ENCODE data around the gene IFT81. TPM values are rescaled to one million over a fixed set of nuclear protein-coding genes. Genes with fewer than 3 reads are reported as not detected.
A peak's percentile ranks its signal among the peaks of the same experiment; 100 is the strongest.

Gene IFT81
- polyA plus RNA-seq, 2 of the 4 experiments (the other 2 are of a cell fraction), result 40.7 to 73.4 TPM

DNA sequence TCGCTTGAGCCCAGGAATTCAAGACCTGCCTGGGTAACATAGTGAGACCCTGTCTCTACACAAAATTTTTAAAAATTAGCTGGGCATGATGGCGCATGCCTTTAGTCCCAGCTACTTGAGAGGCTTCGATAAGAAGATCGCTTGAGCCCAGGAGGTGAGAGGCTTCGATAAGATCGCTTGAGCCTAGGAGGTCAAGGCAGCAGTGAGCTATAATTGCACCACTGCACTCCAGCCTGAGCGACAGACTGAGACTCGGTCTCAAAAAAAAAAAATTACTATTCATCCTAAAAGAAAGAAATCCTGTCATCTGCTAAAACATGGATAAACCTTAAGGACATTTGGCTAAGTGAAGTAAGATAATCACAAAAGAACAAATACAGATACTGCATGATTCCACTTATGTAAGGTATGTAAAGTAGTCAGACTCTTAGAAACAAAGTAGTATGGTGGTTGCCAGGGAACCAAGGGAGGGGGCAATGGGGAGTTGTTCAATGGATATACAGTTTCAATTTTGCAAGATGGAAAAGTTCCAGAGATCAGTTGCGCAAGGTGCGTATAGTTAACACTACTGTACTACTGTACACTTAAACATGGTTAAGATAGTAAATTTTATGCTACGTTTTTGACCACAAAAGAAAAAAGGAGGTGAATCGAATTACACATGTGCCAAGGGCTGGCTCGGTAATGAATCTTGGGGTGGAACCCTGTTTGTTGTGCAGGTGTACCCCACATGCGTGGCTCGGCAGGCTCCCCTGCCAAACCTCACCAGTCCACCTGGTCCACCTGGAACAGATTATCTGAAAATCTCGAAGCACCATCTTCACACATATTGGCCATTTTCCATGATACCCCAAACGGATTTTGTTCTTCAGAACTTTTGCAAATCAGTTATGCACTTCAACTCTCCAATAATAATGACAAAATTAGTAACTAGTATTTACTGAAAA lies 138.6 kb downstream of the IFT81 start:
- Histone ChIP-seq H3K9me3 (no peaks in the 10 kb centered on the region), H3K4me1 (peaks cover 27% of the 10 kb centered on the region), H3K27ac (peak overlapping the region in 1 of 2 experiments; percentile 9; a peak in 3 of 6 replicates), H3K4me2 (no peak overlapping the region), H3K4me3 (no peak overlapping the region)
- DNase-seq (ENCODE audit: low read depth in 1 of 2, low spot score in 1 of 2) (no peak), ATAC-seq (peak in 1 of 2 experiments; percentile 6; a peak in 2 of 6 replicates), FAIRE-seq (no peak)
- ChIA-PET POLR2A (no interaction called here), CTCF (interaction anchor here (0.7 to 3.0 kb wide), 4 partner anchors 8 to 62 kb away, joined by 3 to 8 read pairs (median 3); no protein-coding TSS in a partner anchor)
- WGBS (ENCODE audit: missing lambda C conversion rate), result 85% methylated on average over 17 of the region's 17 CpGs
- TF ChIP-seq CEBPB (IDR thresholded peaks at IDR 0.05) (peak; percentile 65 to 83; a peak in 3 of 4 replicates), BCL3 (IDR thresholded peaks at IDR 0.05) (no peak)

- FAIRE-seq (no peak), DNase-seq (ENCODE audit: low read depth in 1 of 2, low spot score in 1 of 2) (no peak), ATAC-seq (no peak)
- peak overlapping the region; percentile 97 to 99 for H3K27ac ChIP-seq
- H3K4me1 ChIP-seq, result peaks cover 62% of the 10 kb centered on the region
- TF ChIP-seq RARB (CRISPR knock-in tag; IDR thresholded peaks at IDR 0.05) (no peak), SMC3 (IDR thresholded peaks at IDR 0.05) (no peak), FOSL2 (IDR thresholded peaks at IDR 0.05) (no peak), FOSL2 (CRISPR knock-in tag; IDR thresholded peaks at IDR 0.05) (no peak), BCL3 (IDR thresholded peaks at IDR 0.05) (no peak), USF2 (IDR thresholded peaks at IDR 0.05) (peak; percentile 43), ZSCAN20 (CRISPR knock-in tag; IDR thresholded peaks at IDR 0.05) (no peak), HOXB13 (CRISPR knock-in tag; IDR thresholded peaks at IDR 0.05; ENCODE audit: low read depth) (0 out of 2 replicates have a peak, but pooled peaks have one; percentile 16), RNF2 (IDR thresholded peaks at IDR 0.05; ENCODE audit: borderline replicate concordance, low read depth) (no peak), EHF (CRISPR knock-in tag; IDR thresholded peaks at IDR 0.05) (no peak), HEYL (CRISPR knock-in tag; IDR thresholded peaks at IDR 0.05) (no peak), HDAC2 (IDR thresholded peaks at IDR 0.05) (no peak), FOSB (CRISPR knock-in tag; IDR thresholded peaks at IDR 0.05) (no peak)
- peak overlapping the region; percentile 77 for H3K4me2 ChIP-seq
- POLR2A ChIA-PET, result interaction anchor here (1.0 to 1.8 kb wide), 3 partner anchors 13 to 19 kb away, joined by 3 to 13 read pairs (median 6); partner anchors contain the start of gene ATP2A2
- WGBS (ENCODE audit: missing lambda C conversion rate), result 70% methylated on average over 5 of the region's 5 CpGs
- H3K9me3 ChIP-seq, result no peaks in the 10 kb centered on the region
- no peak overlapping the region for H3K4me3 ChIP-seq
- CTCF ChIA-PET, result interaction anchor here (1.3 to 2.4 kb wide), 4 partner anchors 14 to 165 kb away, joined by 3 to 12 read pairs (median 6); no protein-coding TSS in a partner anchor
Observed at GRCh38 chr12:110266381-110266960, 142.3 kb downstream of the IFT81 start.

DNA sequence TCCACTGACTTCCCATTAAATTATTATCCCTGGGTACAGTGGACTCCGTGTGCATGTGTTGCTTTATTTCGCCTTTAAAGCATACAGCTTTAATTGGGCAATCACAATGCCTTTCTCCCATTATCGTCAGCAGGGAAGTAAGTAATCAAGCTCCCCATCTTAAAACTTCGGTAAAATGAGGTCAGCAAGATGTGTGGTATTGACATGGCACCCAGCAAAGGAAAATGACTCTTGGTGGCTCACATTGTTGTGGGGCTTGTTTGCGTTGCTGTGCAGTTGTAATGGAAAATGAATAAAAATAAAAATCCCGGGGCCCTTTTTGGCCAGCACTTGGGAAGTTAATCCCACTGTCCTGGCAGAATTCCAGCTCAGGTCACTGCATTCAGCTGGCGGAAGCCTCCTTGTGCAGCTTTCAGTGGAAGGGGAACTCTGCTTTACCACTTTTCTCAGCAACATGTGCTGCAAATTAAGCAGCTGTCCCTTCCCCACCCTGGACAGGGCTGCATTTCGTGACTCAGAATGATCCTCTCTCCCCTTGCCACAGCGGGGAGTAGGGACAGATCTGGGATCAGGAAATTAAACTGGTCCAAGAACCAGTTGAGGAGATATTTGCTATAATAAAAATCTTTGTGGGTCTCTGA lies 142.9 kb downstream of the IFT81 start:
- Histone ChIP-seq H3K4me1 (peaks cover 68% of the 10 kb centered on the region), H3K4me3 (no peak overlapping the region), H3K27ac (peak overlapping the region; percentile 97 to 99), H3K4me2 (peak overlapping the region; percentile 77), H3K9me3 (no peaks in the 10 kb centered on the region)
- ChIA-PET CTCF (interaction anchor here (1.3 to 2.4 kb wide), 3 partner anchors 18 to 164 kb away, joined by 6 to 12 read pairs (median 7); no protein-coding TSS in a partner anchor), POLR2A (interaction anchor here (1.0 to 1.8 kb wide), 3 partner anchors 12 to 19 kb away, joined by 3 to 13 read pairs (median 6); partner anchors contain the start of gene ATP2A2)
- peak in 1 of 2 experiments; percentile 35; a peak in 3 of 6 replicates for ATAC-seq
- DNase-seq (ENCODE audit: low read depth in 1 of 2, low spot score in 1 of 2), result peak in 1 of 2 experiments; percentile 83
- 18% methylated on average over 9 of the region's 9 CpGs for WGBS (ENCODE audit: missing lambda C conversion rate)
- no peak for FAIRE-seq
- TF ChIP-seq JUNB (IDR thresholded peaks at IDR 0.05) (no peak), JUN (IDR thresholded peaks at IDR 0.05) (peak in 1 of 2 experiments; percentile 55; a peak in 1 of 5 replicates), E2F6 (IDR thresholded peaks at IDR 0.05; ENCODE audit: borderline replicate concordance, low read depth) (peak; percentile 37; the same call in 1 of the 2 replicates), RCOR1 (IDR thresholded peaks at IDR 0.05; ENCODE audit: low read depth, low read length) (no peak), HOXB13 (CRISPR knock-in tag; IDR thresholded peaks at IDR 0.05; ENCODE audit: low read depth) (no peak; the same call in 1 of the 2 replicates), FOSL2 (IDR thresholded peaks at IDR 0.05) (no peak), FOSL2 (CRISPR knock-in tag; IDR thresholded peaks at IDR 0.05) (peak; percentile 59), EP300 (IDR thresholded peaks at IDR 0.05) (no peak; a peak in 1 of 5 replicates), MAX (IDR thresholded peaks at IDR 0.05) (peak; percentile 70; the same call in 1 of the 2 replicates), RAD21 (conservative IDR thresholded peaks at IDR 0.05 in 1 of 2, IDR thresholded peaks at IDR 0.05 in 1 of 2) (peak in 1 of 2 experiments; percentile 5; a peak in 1 of 5 replicates), KDM1A (IDR thresholded peaks at IDR 0.05; ENCODE audit: low read depth) (no peak)
- TF ChIP-seq, protein P1, sequence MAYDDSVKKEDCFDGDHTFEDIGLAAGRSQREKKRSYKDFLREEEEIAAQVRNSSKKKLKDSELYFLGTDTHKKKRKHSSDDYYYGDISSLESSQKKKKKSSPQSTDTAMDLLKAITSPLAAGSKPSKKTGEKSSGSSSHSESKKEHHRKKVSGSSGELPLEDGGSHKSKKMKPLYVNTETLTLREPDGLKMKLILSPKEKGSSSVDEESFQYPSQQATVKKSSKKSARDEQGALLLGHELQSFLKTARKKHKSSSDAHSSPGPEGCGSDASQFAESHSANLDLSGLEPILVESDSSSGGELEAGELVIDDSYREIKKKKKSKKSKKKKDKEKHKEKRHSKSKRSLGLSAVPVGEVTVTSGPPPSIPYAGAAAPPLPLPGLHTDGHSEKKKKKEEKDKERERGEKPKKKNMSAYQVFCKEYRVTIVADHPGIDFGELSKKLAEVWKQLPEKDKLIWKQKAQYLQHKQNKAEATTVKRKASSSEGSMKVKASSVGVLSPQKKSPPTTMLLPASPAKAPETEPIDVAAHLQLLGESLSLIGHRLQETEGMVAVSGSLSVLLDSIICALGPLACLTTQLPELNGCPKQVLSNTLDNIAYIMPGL (CRISPR knock-in tag; IDR thresholded peaks at IDR 0.05; ENCODE audit: borderline replicate concordance), result no peak
